ENCODE measurements around the gene TNNT2.

TNNT2 gene

GRCh38 chr1:201355471-201355870 lies 22.0 kb downstream of the TNNT2 start:
- TF ChIP-seq CTCF (IDR thresholded peaks at IDR 0.05): no peak

DNA sequence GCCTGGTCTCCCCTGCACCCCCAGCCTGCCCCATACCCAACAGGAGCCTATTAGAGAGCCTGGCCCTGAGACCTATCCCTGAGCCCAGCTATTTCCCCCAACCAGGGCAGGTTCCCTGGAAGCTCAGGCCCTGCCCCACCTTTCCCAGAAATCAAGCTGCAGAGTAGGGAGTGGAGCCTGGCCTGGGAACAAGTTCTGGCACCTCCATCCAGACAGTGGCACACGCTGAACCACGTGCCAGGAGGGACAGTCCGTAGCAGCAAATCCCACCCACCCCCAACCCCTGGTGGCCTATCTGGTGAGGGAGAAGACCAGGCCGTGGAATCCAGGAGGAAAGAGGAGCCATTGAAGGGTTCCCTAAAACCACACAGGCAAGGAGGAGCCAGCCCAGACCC lies 22.6 kb downstream of the TNNT2 start:
- no peak for TF ChIP-seq CTCF (IDR thresholded peaks at IDR 0.05)

DNA sequence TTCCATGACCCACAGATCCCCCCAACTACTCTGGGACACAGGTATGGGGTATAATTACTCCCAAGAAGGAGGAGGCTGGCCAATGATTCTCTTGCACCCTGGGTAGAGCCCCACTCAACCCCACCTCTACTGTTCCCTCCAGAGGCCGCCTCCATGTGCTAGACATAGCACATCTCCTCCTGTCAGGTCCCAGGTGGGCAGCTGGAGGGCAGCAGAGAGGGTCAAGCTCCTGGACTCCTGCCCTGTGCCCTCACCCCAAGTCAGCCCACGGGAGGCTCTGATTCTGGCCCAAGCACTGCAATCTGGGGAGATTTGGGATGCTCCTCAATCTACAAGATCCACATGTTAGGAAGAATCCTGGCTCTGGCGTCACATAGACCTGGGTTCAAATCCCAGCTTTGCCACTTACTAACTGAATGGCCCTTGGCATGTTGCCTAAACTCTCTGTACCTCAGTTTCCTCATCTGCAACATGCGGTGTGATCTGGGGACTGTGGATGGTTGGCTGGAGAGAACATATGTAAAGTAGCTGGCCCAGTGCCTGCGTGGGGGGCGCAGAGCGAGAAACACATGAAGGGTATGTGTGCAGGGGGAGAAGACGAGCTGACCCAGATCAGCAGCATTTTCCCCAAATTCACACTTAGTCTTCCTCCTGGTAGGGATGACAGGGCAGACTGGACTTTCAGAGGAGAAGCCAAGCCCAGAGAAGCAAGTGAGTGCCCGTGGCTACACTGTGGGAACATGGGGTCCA lies 23.2 kb downstream of the TNNT2 start:
- TF ChIP-seq CTCF (IDR thresholded peaks at IDR 0.05): no peak

DNA sequence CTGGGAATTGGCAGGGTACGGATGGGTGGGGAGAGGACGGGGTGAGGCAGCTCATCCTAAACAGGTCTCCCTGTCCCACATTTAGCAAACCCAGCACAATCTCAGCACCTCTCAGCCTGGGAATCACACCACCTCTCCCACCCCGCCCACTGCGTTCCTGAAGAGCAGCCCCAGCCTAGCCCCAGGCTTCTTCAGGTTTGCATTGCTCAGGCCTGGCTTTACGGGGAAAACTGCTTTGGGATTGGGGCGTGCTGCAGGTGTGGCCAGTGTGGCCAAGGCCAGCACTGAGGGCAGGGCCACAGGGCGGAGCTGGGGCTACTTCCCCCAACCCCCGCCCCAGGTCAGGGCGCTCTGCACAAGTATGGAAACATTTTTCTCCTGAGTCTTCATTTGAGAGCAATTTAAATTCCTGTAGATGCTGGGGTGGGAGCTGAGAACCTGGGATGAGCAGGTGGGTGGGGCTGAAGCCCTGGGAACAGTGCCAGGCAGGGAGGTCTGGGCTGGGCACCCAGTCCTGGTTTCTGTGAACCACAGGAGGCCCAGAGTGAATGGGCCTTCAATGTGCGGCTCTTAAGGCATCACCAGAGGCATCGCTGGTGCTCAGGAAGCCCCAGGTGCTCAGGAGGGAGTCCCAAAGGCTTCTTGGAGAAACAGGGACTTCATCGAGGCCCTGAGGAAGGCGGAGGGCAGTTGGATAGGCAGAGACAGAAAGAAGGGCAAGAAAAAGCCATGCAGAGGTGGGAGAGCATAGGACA lies 24.1 kb downstream of the TNNT2 start:
- TF ChIP-seq CTCF (IDR thresholded peaks at IDR 0.05): no peak

DNA sequence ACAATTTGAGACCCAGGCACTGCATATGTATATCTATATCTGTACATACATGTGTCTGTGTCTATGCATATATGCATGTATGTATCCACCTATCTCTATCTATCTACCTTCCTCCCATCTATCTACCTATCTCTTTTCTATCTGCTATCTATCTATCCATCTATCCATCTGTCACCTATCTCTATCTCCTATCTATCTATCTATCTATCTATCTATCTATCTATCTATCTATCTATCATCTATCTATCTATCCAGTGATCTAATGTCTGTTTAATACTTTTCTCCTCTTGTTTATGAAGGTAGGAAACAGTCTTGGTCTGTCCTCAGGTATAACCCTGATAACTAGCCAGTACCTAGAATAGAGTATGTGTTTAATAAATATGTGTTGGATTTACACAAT lies 25.9 kb downstream of the TNNT2 start:
- no peak for TF ChIP-seq CTCF (IDR thresholded peaks at IDR 0.05)

DNA sequence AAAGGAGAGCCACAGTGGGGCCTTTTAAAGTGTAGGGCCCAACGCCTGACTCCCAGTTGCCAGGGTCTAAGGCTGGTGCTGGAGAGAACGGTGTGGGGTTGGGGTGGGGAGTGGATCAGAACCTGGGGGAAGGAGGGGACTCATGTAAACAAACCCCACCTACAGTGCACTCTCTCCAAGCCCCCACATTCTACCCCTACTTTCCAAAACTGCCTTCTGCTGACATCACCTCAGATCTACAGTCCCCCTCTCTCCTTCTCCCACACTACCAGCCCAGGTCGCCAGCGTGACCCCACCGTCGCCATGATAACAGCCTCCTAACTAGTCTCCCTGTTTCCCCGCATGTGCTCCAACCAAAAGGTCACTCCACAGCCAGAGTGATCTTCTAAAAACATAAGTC lies 26.6 kb downstream of the TNNT2 start:
- no peak for TF ChIP-seq CTCF (IDR thresholded peaks at IDR 0.05)

DNA sequence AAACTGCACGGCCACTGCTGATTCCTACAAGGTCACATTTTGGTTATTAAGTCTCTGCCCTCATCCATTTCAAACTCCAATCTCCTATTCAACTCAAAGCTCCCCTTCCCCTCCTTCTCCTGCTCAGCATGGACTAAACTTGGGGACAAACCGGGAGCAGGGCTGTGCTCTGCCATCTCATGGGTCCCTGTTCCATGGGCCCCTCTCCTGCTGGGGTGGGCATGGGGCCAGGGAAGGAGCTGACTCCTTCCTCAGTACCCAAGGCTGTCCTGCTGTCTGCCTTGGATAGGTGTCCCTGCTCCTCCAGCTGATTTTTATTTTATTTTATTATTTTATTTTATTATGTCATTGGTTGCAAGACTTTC lies 27.1 kb downstream of the TNNT2 start:
- no peak for TF ChIP-seq CTCF (IDR thresholded peaks at IDR 0.05)
